Skeletal muscle cell (primary cell): ENCODE data around the gene PITPNC1.
"Not testable (repeated sequence)": the region's sequence is repeated elsewhere in the genome, so short reads cannot be mapped to it uniquely, and the experiment has no call there.

ENCODE experiments used
- DNase-seq: peaks from one replicate; pipeline ENCODE4 v3.0.0-alpha.2; 2010; ENCODE audit warnings: low read depth
- H3K4me3 ChIP-seq: 2 replicates; pipeline ENCODE4 v1.5.1; 2011; ENCODE audit warnings: low read depth, mild to moderate bottlenecking, control low read depth, low read length, moderate library complexity

PITPNC1 gene

GRCh38 chr17:67559381-67559966, 182.4 kb downstream of the PITPNC1 start:
- H3K4me3 ChIP-seq: no peak overlapping the region
- DNase-seq: no peak

GRCh38 chr17:67562005-67562404, 184.9 kb downstream of the PITPNC1 start:
- H3K4me3 ChIP-seq: no peak overlapping the region
- no peak for DNase-seq

GRCh38 chr17:67563692-67564228, 186.7 kb downstream of the PITPNC1 start:
- H3K4me3 ChIP-seq: no peak overlapping the region
- DNase-seq: no peak

- H3K4me3 ChIP-seq: no peak overlapping the region
- DNase-seq: no peak
These were observed 188.0 kb downstream of the PITPNC1 start for GRCh38 chr17:67565068-67565467.

GRCh38 chr17:67566656-67567055, 189.6 kb downstream of the PITPNC1 start:
- H3K4me3 ChIP-seq: no peak overlapping the region
- no peak for DNase-seq

- H3K4me3 ChIP-seq: no peak overlapping the region
- no peak for DNase-seq
These were observed 192.0 kb downstream of the PITPNC1 start for GRCh38 chr17:67569015-67569451.

- DNase-seq: no peak
- no peak overlapping the region for H3K4me3 ChIP-seq
These were observed 192.8 kb downstream of the PITPNC1 start for GRCh38 chr17:67569873-67570272.

- H3K4me3 ChIP-seq: no peak overlapping the region
- no peak for DNase-seq
These were observed 193.7 kb downstream of the PITPNC1 start for GRCh38 chr17:67570797-67571196.

GRCh38 chr17:67571478-67571877, 194.4 kb downstream of the PITPNC1 start:
- DNase-seq: no peak
- no peak overlapping the region for H3K4me3 ChIP-seq

GRCh38 chr17:67573987-67574657, 197.0 kb downstream of the PITPNC1 start:
- no peak for DNase-seq

GRCh38 chr17:67574658-67575293, 197.7 kb downstream of the PITPNC1 start:
- DNase-seq: no peak
- H3K4me3 ChIP-seq: no peak overlapping the region

More at GRCh38 chr17:67573987-67574657, 197.0 kb downstream of the PITPNC1 start:
- no peak overlapping the region for H3K4me3 ChIP-seq

GRCh38 chr17:67575325-67575724, 198.2 kb downstream of the PITPNC1 start:
- H3K4me3 ChIP-seq: no peak overlapping the region
- DNase-seq: no peak

GRCh38 chr17:67576471-67577115, 199.5 kb downstream of the PITPNC1 start:
- no peak for DNase-seq
- H3K4me3 ChIP-seq: no peak overlapping the region

GRCh38 chr17:67577429-67578141, 200.5 kb downstream of the PITPNC1 start:
- H3K4me3 ChIP-seq: no peak overlapping the region
- DNase-seq: no peak

GRCh38 chr17:67578142-67578457, 201.0 kb downstream of the PITPNC1 start:
- no peak overlapping the region for H3K4me3 ChIP-seq
- no peak for DNase-seq

- H3K4me3 ChIP-seq, DNase-seq: not testable (repeated sequence)
These were observed 201.8 kb downstream of the PITPNC1 start for GRCh38 chr17:67578679-67579405.

GRCh38 chr17:67582673-67583081, 205.6 kb downstream of the PITPNC1 start:
- H3K4me3 ChIP-seq: no peak overlapping the region
- no peak for DNase-seq

- DNase-seq: no peak
- H3K4me3 ChIP-seq: no peak overlapping the region
These were observed 208.1 kb downstream of the PITPNC1 start for GRCh38 chr17:67585077-67585602.

GRCh38 chr17:67588326-67588725, 211.2 kb downstream of the PITPNC1 start:
- DNase-seq: no peak
- H3K4me3 ChIP-seq: no peak overlapping the region
